OCI-LY7 (cell line): ENCODE results near the gene OR52I2.

Source experiments
- CTCF ChIP-seq: fragments of 200-600 bp; sonication (generic); conservative IDR thresholded peaks from 2 replicates; pipeline ENCODE4 v1.5.1; 2014; ENCODE audit warnings: mild to moderate bottlenecking, antibody characterized with exemption, low read length, moderate library complexity, mixed read lengths
- EZH2phosphoT487 ChIP-seq: fragments of 200-600 bp; sonication (generic); IDR thresholded peaks from 2 replicates; pipeline ENCODE4 v1.6.1; 2018; ENCODE audit warnings: low read depth, borderline replicate concordance, mild to moderate bottlenecking, mixed run types, antibody characterized with exemption, low read length, moderate library complexity, mixed read lengths

- TF ChIP-seq CTCF: no peak
- no peak for TF ChIP-seq EZH2phosphoT487
Observed at GRCh38 chr11:4589017-4589416, 7.5 kb downstream of the OR52I2 start.
